ENCODE data around the gene DUOX1.

GRCh38 chr15:45139770-45140169, 10.0 kb downstream of the DUOX1 start:
- TF ChIP-seq, protein P1, sequence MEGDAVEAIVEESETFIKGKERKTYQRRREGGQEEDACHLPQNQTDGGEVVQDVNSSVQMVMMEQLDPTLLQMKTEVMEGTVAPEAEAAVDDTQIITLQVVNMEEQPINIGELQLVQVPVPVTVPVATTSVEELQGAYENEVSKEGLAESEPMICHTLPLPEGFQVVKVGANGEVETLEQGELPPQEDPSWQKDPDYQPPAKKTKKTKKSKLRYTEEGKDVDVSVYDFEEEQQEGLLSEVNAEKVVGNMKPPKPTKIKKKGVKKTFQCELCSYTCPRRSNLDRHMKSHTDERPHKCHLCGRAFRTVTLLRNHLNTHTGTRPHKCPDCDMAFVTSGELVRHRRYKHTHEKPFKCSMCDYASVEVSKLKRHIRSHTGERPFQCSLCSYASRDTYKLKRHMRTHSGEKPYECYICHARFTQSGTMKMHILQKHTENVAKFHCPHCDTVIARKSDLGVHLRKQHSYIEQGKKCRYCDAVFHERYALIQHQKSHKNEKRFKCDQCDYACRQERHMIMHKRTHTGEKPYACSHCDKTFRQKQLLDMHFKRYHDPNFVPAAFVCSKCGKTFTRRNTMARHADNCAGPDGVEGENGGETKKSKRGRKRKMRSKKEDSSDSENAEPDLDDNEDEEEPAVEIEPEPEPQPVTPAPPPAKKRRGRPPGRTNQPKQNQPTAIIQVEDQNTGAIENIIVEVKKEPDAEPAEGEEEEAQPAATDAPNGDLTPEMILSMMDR (conservative IDR thresholded peaks at IDR 0.05 in 1 of 2, IDR thresholded peaks at IDR 0.05 in 1 of 2; ENCODE audit: low read depth in 1 of 2, low read length in 2 of 2): no peak
- TF ChIP-seq EZH2 (IDR thresholded peaks at IDR 0.05; ENCODE audit: low read length, missing control alignments): no peak
